Transverse colon (tissue), 4 donors: ENCODE data around the gene STAT5A. TPM values are rescaled to one million over a fixed set of nuclear protein-coding genes. Genes with fewer than 3 reads are reported as not detected.

Source experiments
- DNase-seq: peaks from one replicate; pipeline ENCODE4 v3.0.0-alpha.2; 2019
- H3K27ac ChIP-seq, 4 donors: fragments of 200-600 bp; sonication (generic); 2 replicates each; pipeline ENCODE4 v1.5.1; 2016 to 2018; ENCODE audit warnings: inconsistent platforms in 4 of 4
- H3K27me3 ChIP-seq: fragments of 200-600 bp; sonication (generic); 2 replicates; pipeline ENCODE4 v1.5.1; 2017; ENCODE audit warnings: inconsistent platforms
- H3K36me3 ChIP-seq, 4 donors: fragments of 200-600 bp; sonication (generic); 2 replicates each; pipeline ENCODE4 v1.5.1; 2017 to 2019; ENCODE audit warnings: inconsistent platforms in 4 of 4
- H3K4me1 ChIP-seq, 4 donors: fragments of 200-600 bp; sonication (generic); 2 replicates each; pipeline ENCODE4 v1.5.1; 2017 to 2020; ENCODE audit warnings: inconsistent platforms in 4 of 4
- H3K4me3 ChIP-seq, 4 donors: fragments of 200-600 bp; sonication (generic); 1 replicate in 1 of 4; 2 replicates in 3 of 4; pipeline versions ENCODE4 v1.5.1 to v1.6.1; 2017 to 2019; ENCODE audit warnings: inconsistent platforms in 4 of 4
- H3K9me3 ChIP-seq, 2 donors: fragments of 200-600 bp; sonication (generic); 2 replicates each; pipeline ENCODE4 v1.5.1; 2017 to 2019; ENCODE audit warnings: inconsistent platforms in 2 of 2
- EP300 ChIP-seq: sonication (generic); formaldehyde crosslinking; IDR thresholded peaks from one replicate; pipeline ENCODE4 v1.6.1; 2017; ENCODE audit warnings: antibody characterized with exemption, low read depth
- POLR2A ChIP-seq: fragments of 450-650 bp; IDR thresholded peaks from one replicate; pipeline ENCODE4 v1.6.1; 2016; ENCODE audit warnings: antibody characterized with exemption, mild to moderate bottlenecking, moderate library complexity
- POLR2AphosphoS5 ChIP-seq, 3 donors: sonication (generic); formaldehyde crosslinking; IDR thresholded peaks; one replicate each; pipeline ENCODE4 v1.6.1; 2016; ENCODE audit warnings: antibody characterized with exemption in 3 of 3
- WGBS, 2 donors: methylation state at CpG; one replicate each; pipeline ENCODE4 v1.1.5; 2018; ENCODE audit warnings: low coverage in 1 of 2; 5-methylcytosine and 5-hydroxymethylcytosine counted together
- in situ Hi-C, 4 donors: fragments of 200-750 bp; cut with MboI; loops; one replicate each; pipeline versions ENCODE4 v1.15.0 to v1.15.1; 2017; ENCODE audit warnings: low sequenced_read_pairs in 3 of 4, low pct_ligation_motif_present in 1 of 4, low pct_unique_long_range_greater_than_20kb in 1 of 4
- intact Hi-C: fragments of 100-400 bp; cut with DNase I; formaldehyde crosslinking; loops from one replicate; pipeline ENCODE4 v1.15.1; 2023; ENCODE audit warnings: low total_unique reads
- total RNA-seq, 4 donors: library from RNA; depleted of rRNA; stranded (reverse); fragments of >200 nt; gene quantifications; one replicate each; pipeline ENCODE4 v1.1.0, GENCODE V29; 2016
- TF ChIP-seq, protein P1 (sequence below), 5 experiments: fragments of 200-600 bp in 3 of 5; fragments of 450-650 bp in 2 of 5; sonication (generic) in 3 of 5; IDR thresholded peaks; 1 replicate in 2 of 5; 2 replicates in 3 of 5; pipeline ENCODE4 v1.5.1; 2016 to 2017; ENCODE audit warnings: antibody characterized with exemption in 5 of 5, inconsistent platforms in 3 of 5, mild to moderate bottlenecking in 2 of 5, moderate library complexity in 1 of 5

STAT5A gene
- total RNA-seq, 4 donors from 2014 or later = 36.2 to 93.7 (median 50.3) TPM

DNA sequence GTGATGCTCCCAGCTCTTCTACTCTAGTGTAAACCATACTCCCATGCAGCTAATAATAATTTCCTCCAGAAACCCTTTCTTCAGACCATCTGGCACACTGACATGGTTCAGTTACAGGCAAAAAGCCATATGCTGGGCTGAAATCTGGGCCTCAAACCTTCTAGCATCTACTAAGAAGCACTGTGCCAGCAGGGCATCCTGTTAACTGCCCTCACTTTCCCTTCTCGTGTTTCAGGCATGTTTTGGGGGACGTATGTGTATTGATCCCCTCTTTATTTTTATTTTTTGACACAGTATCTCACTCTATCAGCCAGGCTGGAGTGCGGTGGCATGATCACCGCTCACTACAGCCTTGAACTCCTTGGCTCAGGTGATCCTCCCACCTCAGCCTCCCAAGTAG is 33.3 kb downstream of the STAT5A start:
- Histone ChIP-seq H3K4me1 (peaks cover 0 to 18% (median 2%) of the 10 kb centered on the region in 4 donors), H3K4me3 (no peak overlapping the region), H3K9me3 (no peaks in the 10 kb centered on the region), H3K27me3 (no peaks in the 10 kb centered on the region), H3K36me3 (peaks cover 0 to 45% (median 22%) of the 10 kb centered on the region in 4 donors), H3K27ac (no peak overlapping the region)
- in situ Hi-C loops (loop anchor here (5.0 to 25.0 kb wide), 6 partner anchors 81 to 206 kb away; no protein-coding TSS in a partner anchor), intact Hi-C loops (loop anchor here (5.0 kb wide), 2 partner anchors 86 to 206 kb away; no protein-coding TSS in a partner anchor)
- TF ChIP-seq EP300 = no peak
- TF ChIP-seq POLR2A = no peak
- TF ChIP-seq POLR2AphosphoS5 (IDR thresholded peaks at IDR 0.05) = no peak
- TF ChIP-seq, protein P1, sequence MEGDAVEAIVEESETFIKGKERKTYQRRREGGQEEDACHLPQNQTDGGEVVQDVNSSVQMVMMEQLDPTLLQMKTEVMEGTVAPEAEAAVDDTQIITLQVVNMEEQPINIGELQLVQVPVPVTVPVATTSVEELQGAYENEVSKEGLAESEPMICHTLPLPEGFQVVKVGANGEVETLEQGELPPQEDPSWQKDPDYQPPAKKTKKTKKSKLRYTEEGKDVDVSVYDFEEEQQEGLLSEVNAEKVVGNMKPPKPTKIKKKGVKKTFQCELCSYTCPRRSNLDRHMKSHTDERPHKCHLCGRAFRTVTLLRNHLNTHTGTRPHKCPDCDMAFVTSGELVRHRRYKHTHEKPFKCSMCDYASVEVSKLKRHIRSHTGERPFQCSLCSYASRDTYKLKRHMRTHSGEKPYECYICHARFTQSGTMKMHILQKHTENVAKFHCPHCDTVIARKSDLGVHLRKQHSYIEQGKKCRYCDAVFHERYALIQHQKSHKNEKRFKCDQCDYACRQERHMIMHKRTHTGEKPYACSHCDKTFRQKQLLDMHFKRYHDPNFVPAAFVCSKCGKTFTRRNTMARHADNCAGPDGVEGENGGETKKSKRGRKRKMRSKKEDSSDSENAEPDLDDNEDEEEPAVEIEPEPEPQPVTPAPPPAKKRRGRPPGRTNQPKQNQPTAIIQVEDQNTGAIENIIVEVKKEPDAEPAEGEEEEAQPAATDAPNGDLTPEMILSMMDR (IDR thresholded peaks at IDR 0.05) = no peak
- no peak for DNase-seq
- 86 to 93% methylated on average over 3 to 4 of the region's 4 CpGs for WGBS, 2 donors

DNA sequence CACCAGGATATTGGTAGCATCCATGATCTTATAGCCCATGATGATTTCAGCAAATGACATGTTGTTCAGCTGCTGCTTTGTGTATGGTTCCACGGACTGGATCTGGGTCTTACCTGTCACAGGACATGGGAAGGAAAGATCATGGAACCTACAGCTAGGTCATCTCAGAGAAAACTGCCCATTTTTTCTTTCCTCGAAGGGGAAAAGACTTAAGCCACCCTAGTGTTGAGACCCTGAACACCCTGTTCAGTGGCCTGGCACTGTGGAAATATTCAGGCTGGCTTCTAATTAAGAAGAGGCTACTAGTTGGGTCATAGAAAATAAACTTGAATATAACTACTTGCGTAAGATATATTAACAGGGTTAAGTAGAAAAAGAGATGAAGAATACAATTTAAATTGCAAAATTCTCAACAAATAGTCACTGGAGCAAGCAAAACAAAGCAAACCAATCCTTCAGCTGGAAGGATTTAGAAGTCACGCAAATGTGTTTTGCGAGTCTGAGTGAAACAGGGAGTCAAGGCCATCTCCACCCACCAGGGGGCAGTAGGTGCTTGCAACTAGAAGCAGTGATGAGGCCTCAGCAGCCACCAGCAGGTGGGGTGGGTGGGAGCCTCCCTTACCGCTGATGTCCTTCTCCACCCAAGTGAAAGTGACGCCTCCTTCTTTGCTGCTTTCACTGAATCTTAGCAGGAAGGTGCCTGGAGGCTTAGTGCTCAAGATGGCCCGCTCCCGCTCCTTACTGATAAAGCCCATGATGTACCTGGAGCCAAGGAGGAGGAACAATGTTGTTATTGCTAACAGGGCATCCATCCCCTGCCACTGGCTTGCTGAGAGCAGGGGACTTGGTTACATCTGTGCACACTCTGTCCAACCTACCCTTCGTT is 34.3 kb downstream of the STAT5A start:
- Histone ChIP-seq H3K36me3 (peaks cover 0 to 39% (median 19%) of the 10 kb centered on the region in 4 donors), H3K4me3 (no peak overlapping the region), H3K4me1 (peaks cover 0 to 18% (median 2%) of the 10 kb centered on the region in 4 donors), H3K27ac (peak overlapping the region in 3 of 4 donors; percentile 7 to 48 (median 17)), H3K9me3 (no peaks in the 10 kb centered on the region), H3K27me3 (no peaks in the 10 kb centered on the region)
- in situ Hi-C loops (loop anchor here (5.0 to 25.0 kb wide), 6 partner anchors 80 to 205 kb away; no protein-coding TSS in a partner anchor), intact Hi-C loops (loop anchor here (5.0 kb wide), 2 partner anchors 85 to 205 kb away; no protein-coding TSS in a partner anchor)
- peak; percentile 95 for DNase-seq
- WGBS, 2 donors = 35% methylated on average over 4 to 9 of the region's 10 CpGs
- TF ChIP-seq POLR2AphosphoS5 (IDR thresholded peaks at IDR 0.05) (peak in 2 of 3 donors; percentile 53 to 72), EP300 (no peak)
- TF ChIP-seq, protein P1 (IDR thresholded peaks at IDR 0.05) = peak; percentile 96 to 100 (median 99)

DNA sequence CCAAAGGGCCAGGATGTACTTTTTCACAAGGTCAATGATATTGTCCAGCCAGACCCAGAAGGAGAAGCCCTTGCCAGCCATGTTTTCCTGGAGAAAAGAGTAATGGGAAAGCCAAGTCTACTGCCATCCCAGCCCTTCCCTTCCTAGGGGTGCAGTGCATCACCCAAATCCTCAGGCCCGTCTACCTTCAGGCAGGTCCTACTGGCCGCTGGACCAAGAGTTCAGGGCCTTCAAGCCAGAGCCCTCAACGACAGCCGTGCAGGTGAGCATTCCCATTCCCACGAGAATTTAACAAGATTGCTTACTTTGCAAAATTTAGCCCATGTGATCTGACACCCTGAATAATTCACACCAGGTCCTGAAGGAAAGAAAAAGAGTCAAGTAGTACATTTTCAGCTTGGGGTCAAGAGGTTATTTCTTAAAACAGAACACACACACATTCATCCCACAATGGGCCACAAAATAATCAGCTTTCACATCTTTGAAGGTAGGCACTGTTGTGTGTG is 35.0 kb downstream of the STAT5A start:
- intact Hi-C loops (loop anchor here (5.0 kb wide), 2 partner anchors 84 to 204 kb away; no protein-coding TSS in a partner anchor), in situ Hi-C loops (loop anchor here (5.0 to 25.0 kb wide), 6 partner anchors 79 to 204 kb away; no protein-coding TSS in a partner anchor)
- H3K4me3 ChIP-seq = no peak overlapping the region
- peaks cover 0 to 18% (median 2%) of the 10 kb centered on the region in 4 donors for H3K4me1 ChIP-seq
- no peaks in the 10 kb centered on the region for H3K27me3 ChIP-seq
- WGBS, 2 donors = 88% methylated on average over 5 of the region's 5 CpGs; no CpG with 5 or more reads in 1 of the 2 donors
- DNase-seq = no peak
- TF ChIP-seq, protein P1 (IDR thresholded peaks at IDR 0.05) = no peak
- TF ChIP-seq EP300 (no peak), POLR2A (no peak), POLR2AphosphoS5 (IDR thresholded peaks at IDR 0.05) (no peak)
- H3K9me3 ChIP-seq = no peaks in the 10 kb centered on the region
- H3K27ac ChIP-seq = peak overlapping the region in 3 of 4 donors; percentile 7 to 48 (median 17)
- H3K36me3 ChIP-seq = peaks cover 0 to 37% (median 17%) of the 10 kb centered on the region in 4 donors

DNA sequence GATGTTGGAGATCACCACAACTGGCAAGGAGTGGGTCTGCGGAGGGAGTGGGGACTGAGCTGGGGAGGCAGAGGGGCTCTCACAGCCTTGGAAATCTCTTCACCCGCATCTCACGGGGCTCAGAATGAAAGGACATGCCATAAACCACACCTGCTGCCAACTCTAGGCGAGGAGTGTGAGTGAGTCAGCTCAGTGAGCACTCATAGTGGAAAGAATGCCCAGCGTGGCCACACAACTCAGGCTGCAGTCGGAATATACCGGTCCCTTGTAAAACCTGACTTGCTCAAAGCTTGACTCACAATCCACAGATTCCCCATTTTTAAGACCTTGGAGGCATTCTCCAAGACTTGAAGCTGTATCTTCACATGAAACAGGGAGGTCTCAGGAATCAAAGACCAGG is 36.7 kb downstream of the STAT5A start:
- in situ Hi-C loops (loop anchor here in 2 of 4 donors (10.0 to 25.0 kb wide), 3 partner anchors 80 to 200 kb away; no protein-coding TSS in a partner anchor), intact Hi-C loops (no loop called here)
- Histone ChIP-seq H3K4me3 (no peak overlapping the region), H3K27ac (peak overlapping the region in 3 of 4 donors; percentile 32 to 61 (median 45)), H3K27me3 (no peaks in the 10 kb centered on the region), H3K9me3 (no peaks in the 10 kb centered on the region), H3K4me1 (peaks cover 5 to 27% (median 17%) of the 10 kb centered on the region in 4 donors), H3K36me3 (peaks cover 0 to 30% (median 13%) of the 10 kb centered on the region in 4 donors)
- TF ChIP-seq POLR2A (no peak), EP300 (no peak), POLR2AphosphoS5 (IDR thresholded peaks at IDR 0.05) (peak in 1 of 3 donors; percentile 18)
- 46% methylated on average over 7 of the region's 7 CpGs; no CpG with 5 or more reads in 1 of the 2 donors for WGBS, 2 donors
- DNase-seq = no peak
